HL-60/S4 treated with phorbol 12-myristate 13-acetate at 8.2 ng/mL for 4 days and 3 days (cell line): ENCODE data around the gene HLA-G.
"Not testable (repeated sequence)": the region's sequence is repeated elsewhere in the genome, so short reads cannot be mapped to it uniquely, and the experiment has no call there.

Experiments
- in situ Hi-C: fragments of 300-500 bp; cut with MboI; formaldehyde crosslinking; loops from 2 replicates; pipeline ENCODE4 v1.15.0; 2022; ENCODE audit warnings: low sequenced_read_pairs

HLA-G gene

DNA sequence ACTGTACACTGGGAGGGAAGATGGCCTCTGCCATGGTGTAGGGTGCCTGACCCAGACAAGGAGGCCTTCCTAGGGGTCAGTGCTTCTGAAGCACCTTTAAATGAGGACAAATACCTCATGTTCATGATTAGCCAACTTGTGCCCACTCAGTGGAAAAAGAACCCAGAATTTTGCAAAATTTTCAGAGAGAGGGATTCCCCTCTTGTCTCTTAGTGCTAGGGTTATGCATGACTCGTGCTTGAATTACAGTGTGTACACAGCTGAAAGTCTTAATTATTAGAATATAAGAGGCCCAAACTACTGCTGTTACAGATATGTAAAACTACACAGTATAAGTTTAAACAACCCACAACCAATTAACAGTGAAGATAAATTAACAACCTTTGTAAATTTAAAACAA lies 38.0 kb downstream of the HLA-G start:
- in situ Hi-C loops, result no loop called here

DNA sequence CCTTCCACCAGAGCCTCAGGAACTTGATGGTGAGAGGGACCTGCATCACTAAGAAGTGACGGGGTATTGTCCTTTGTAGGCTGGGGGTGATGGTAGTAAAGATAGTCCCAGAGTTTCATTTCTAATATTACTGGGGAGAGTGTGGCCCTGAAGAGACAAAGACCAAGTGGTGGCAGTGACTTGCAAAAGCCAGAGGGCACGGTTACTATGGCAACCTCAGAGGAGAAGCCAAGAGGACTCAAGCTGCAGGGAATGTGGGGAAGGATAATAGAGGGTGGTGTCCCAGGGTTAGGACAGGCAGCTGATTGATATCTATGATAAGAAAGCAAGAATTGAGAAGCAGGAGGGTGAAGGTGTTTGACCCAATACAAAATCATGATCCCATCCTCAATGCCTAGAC lies 42.5 kb downstream of the HLA-G start:
- in situ Hi-C loops, result no loop called here

DNA sequence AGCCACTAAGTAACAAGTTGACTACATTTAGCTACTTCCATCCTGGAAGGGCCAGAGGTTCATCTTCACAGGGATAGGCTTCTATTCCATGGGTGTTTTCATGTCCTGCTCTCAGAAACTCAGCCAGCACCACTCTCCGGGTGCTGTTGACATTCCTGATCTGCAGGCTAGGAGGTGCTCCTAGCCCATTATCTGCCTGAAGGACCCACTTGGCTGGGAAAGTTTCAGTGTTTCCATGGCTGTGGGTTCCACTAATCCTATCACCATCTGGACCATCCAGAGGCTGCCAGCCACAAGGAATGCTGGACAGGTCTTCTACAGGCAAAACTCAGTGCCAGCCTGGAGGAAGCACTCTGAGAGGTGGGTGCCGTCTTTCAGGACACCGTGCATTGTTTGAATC lies 45.2 kb downstream of the HLA-G start:
- in situ Hi-C loops, result no loop called here

DNA sequence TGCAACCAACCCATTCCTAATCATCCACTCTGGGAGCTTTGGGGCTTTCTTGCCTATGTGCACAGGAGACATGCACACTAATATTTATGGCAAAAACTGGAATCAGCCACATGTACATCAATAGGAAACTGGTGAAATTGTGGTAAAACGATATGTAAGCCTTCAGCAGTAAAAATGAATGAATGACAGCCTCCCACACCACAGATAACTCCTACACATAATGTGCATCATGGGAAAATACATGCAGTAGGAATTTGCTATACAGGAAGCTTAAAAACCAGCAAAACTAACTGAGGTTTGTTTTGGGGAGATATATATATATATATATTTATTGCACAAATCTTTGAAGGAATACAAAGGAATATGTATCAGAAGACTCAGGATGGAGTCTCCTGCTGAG lies 47.6 kb downstream of the HLA-G start:
- in situ Hi-C loops, result no loop called here

DNA sequence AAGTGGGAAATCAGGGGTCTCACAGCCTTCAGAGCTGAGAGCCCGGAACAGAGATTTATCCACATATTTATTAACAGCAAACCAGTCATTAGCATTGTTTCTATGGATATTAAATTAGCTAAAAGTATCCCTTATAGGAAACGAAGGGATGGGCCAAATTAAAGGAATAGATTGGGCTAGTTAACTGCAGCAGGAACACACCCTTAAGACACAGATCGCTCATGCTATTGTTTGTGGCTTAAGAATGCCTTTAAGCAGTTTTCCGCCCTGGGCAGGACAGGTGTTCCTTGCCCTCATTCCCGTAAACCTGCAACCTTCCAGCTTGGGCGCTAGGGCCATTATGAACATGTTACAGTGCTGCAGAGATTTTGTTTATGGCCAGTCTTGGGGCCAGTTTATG lies 48.1 kb downstream of the HLA-G start:
- in situ Hi-C loops, result not testable (repeated sequence)
